ENCODE measurements around the gene NUMB.

The NUMB gene

DNA sequence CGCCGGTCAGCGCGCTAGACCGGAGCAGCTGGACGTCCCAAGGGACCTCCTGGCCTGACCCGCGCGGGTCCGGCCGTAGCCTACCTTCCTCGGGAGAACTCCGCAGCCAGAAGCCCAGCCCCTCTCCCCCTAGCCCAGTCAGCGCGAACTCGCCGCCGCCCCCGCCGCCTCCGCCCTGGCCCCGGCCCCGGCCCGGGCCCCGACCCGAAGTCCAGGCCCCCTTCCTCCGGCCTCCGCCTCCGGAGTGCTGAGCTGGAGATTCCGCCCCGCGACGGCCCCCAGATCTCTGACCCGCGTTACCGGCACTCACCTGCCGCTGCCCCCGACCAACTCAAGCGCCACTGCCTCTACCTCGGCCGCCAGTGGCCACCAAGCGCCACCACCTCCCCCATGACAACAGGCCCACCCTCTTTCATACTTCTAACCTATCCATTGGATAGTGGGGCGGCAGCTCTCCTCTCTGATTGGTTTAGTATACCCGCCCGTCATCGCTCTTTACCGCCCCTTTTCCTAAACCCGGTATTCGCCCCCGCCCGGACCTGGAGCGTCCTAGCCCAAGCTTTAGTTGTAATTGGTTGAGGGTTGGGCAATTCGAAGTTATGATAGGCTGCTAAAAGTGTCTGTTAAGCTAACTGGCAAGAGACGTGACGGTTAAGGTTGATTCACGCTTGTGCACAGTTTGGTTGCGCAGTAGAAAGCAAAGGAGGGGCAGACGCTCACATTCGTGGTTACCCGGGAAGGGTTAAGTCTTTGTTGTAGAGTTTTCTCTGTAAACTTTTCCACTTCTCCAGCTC, at the start of gene NUMB:
NUMB (minus strand) TSS at position 364 of the 794 bp plus-strand sequence. CDS start 102,795 bp downstream, outside the sequence.
- no peaks in the 10 kb centered on the region for H3K36me3 ChIP-seq (ENCODE audit: control insufficient read depth, low read depth, low read length)
- H3K9ac ChIP-seq (ENCODE audit: low read length): peak within 1 kb of the TSS; percentile 80
- peak within 1 kb of the TSS; percentile 77 for H3K4me3 ChIP-seq (ENCODE audit: low read length)
- no peaks in the 10 kb centered on the region for H3K9me3 ChIP-seq (ENCODE audit: control insufficient read depth, low read depth, low read length)
- no peaks in the 10 kb centered on the region for H3K27me3 ChIP-seq (ENCODE audit: control insufficient read depth, insufficient read depth, low read length)
- peaks cover 10% of the 10 kb centered on the region for H3K4me1 ChIP-seq (ENCODE audit: control insufficient read depth, low read depth, low read length)
- H3K27ac ChIP-seq (ENCODE audit: low read length): peak within 1 kb of the TSS; percentile 93

- Histone ChIP-seq H3K4me3 (ENCODE audit: low read length) (no peak overlapping the region), H3K36me3 (ENCODE audit: control insufficient read depth, low read depth, low read length) (peaks cover 3% of the 10 kb centered on the region), H3K27ac (ENCODE audit: low read length) (no peak overlapping the region), H3K9me3 (ENCODE audit: control insufficient read depth, low read depth, low read length) (no peaks in the 10 kb centered on the region), H3K9ac (ENCODE audit: low read length) (no peak overlapping the region), H3K27me3 (ENCODE audit: control insufficient read depth, insufficient read depth, low read length) (no peaks in the 10 kb centered on the region), H3K4me1 (ENCODE audit: control insufficient read depth, low read depth, low read length) (peaks cover 3% of the 10 kb centered on the region)
Observed at GRCh38 chr14:73503648-73504047, 45.3 kb upstream of the NUMB start.

DNA sequence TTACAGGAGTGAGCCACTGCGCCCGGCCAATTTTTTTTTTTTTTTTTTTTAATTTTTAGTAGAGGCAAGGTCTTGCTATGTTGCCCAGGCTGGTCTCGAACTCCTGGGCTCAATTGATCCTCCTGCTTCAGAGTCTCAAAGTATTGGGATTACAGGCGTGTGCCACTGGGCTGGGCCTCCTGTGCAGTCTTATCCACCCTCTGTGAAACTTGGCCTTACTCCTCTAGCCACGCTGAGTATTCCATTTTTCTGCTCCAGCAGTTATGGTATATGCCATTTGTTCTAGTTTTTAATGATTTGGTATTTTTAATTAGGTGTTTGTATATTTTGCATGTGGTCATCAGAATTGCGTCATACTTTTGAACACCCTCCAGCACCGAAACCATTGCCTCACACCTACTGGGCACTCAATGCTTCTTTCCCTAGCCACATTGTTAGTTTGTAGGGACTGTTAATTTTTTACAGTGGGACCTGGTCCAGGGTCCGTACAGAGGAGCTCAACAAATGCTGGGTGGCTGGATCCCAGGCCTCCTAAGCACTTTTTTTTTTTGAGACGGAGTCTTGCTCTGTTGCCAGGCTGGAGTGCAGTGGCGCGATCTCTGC, 43.8 kb upstream of the NUMB start:
- Histone ChIP-seq H3K36me3 (ENCODE audit: control insufficient read depth, low read depth, low read length) (peaks cover 3% of the 10 kb centered on the region), H3K27me3 (ENCODE audit: control insufficient read depth, insufficient read depth, low read length) (no peaks in the 10 kb centered on the region), H3K27ac (ENCODE audit: low read length) (no peak overlapping the region), H3K9me3 (ENCODE audit: control insufficient read depth, low read depth, low read length) (no peaks in the 10 kb centered on the region), H3K9ac (ENCODE audit: low read length) (no peak overlapping the region), H3K4me3 (ENCODE audit: low read length) (no peak overlapping the region), H3K4me1 (ENCODE audit: control insufficient read depth, low read depth, low read length) (peaks cover 2% of the 10 kb centered on the region)

GRCh38 chr14:73500360-73500759, 42.0 kb upstream of the NUMB start:
- Histone ChIP-seq H3K27ac (ENCODE audit: low read length) (no peak overlapping the region), H3K36me3 (ENCODE audit: control insufficient read depth, low read depth, low read length) (peaks cover 3% of the 10 kb centered on the region), H3K9me3 (ENCODE audit: control insufficient read depth, low read depth, low read length) (no peaks in the 10 kb centered on the region), H3K27me3 (ENCODE audit: control insufficient read depth, insufficient read depth, low read length) (no peaks in the 10 kb centered on the region), H3K4me3 (ENCODE audit: low read length) (no peak overlapping the region), H3K4me1 (ENCODE audit: control insufficient read depth, low read depth, low read length) (no peaks in the 10 kb centered on the region), H3K9ac (ENCODE audit: low read length) (no peak overlapping the region)

DNA sequence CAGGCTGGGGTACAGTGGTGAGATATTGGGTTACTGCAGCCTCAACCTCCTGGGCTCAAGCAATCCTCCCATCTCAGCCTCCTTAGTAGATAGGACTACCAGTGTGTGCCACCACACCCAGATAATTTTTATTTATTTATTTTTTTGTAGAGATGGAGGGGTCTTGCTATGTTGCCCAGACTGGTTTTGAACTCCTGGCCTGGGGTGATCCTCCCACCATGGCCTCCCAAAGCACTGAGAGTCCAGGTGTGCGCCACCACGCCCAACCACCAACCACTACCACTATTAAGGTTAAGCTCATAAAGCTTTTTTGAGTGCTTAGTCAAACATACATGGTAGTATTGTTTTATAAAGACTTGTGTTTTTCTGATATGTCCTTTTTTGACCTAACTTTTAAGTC, 36.2 kb upstream of the NUMB start:
- Histone ChIP-seq H3K9me3 (ENCODE audit: control insufficient read depth, low read depth, low read length) (no peaks in the 10 kb centered on the region), H3K36me3 (ENCODE audit: control insufficient read depth, low read depth, low read length) (no peaks in the 10 kb centered on the region), H3K27ac (ENCODE audit: low read length) (no peak overlapping the region), H3K9ac (ENCODE audit: low read length) (no peak overlapping the region), H3K27me3 (ENCODE audit: control insufficient read depth, insufficient read depth, low read length) (peaks cover 6% of the 10 kb centered on the region), H3K4me1 (ENCODE audit: control insufficient read depth, low read depth, low read length) (peaks cover 10% of the 10 kb centered on the region), H3K4me3 (ENCODE audit: low read length) (no peak overlapping the region)

GRCh38 chr14:73492670-73493069, 34.3 kb upstream of the NUMB start:
- Histone ChIP-seq H3K9ac (ENCODE audit: low read length) (no peak overlapping the region), H3K4me1 (ENCODE audit: control insufficient read depth, low read depth, low read length) (peaks cover 10% of the 10 kb centered on the region), H3K9me3 (ENCODE audit: control insufficient read depth, low read depth, low read length) (no peaks in the 10 kb centered on the region), H3K27me3 (ENCODE audit: control insufficient read depth, insufficient read depth, low read length) (peaks cover 6% of the 10 kb centered on the region), H3K4me3 (ENCODE audit: low read length) (peak overlapping the region; percentile 78), H3K27ac (ENCODE audit: low read length) (no peak overlapping the region), H3K36me3 (ENCODE audit: control insufficient read depth, low read depth, low read length) (no peaks in the 10 kb centered on the region)

DNA sequence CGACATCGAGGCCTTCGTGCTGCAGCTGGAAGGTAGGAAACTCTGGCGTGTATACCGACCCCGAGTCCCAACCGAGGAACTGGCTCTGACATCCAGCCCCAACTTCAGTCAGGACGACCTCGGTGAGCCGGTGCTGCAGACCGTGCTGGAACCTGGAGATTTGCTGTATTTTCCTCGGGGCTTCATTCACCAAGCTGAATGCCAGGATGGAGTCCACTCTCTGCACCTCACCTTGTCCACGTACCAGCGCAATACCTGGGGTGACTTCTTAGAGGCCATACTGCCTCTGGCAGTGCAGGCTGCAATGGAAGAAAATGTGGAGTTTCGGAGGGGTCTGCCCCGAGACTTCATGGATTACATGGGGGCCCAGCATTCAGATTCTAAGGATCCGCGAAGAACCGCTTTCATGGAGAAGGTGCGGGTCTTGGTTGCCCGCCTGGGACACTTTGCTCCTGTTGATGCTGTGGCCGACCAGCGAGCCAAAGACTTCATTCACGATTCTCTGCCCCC, 33.8 kb upstream of the NUMB start:
- peaks cover 6% of the 10 kb centered on the region for H3K27me3 ChIP-seq (ENCODE audit: control insufficient read depth, insufficient read depth, low read length)
- no peaks in the 10 kb centered on the region for H3K36me3 ChIP-seq (ENCODE audit: control insufficient read depth, low read depth, low read length)
- H3K9ac ChIP-seq (ENCODE audit: low read length): peak overlapping the region; percentile 60
- H3K27ac ChIP-seq (ENCODE audit: low read length): no peak overlapping the region
- H3K4me1 ChIP-seq (ENCODE audit: control insufficient read depth, low read depth, low read length): peaks cover 10% of the 10 kb centered on the region
- no peaks in the 10 kb centered on the region for H3K9me3 ChIP-seq (ENCODE audit: control insufficient read depth, low read depth, low read length)
- H3K4me3 ChIP-seq (ENCODE audit: low read length): peak overlapping the region; percentile 78

GRCh38 chr14:73491256-73492042, 33.1 kb upstream of the NUMB start:
- Histone ChIP-seq H3K9ac (ENCODE audit: low read length) (peak overlapping the region; percentile 60), H3K4me1 (ENCODE audit: control insufficient read depth, low read depth, low read length) (peaks cover 10% of the 10 kb centered on the region), H3K27me3 (ENCODE audit: control insufficient read depth, insufficient read depth, low read length) (peaks cover 6% of the 10 kb centered on the region), H3K27ac (ENCODE audit: low read length) (no peak overlapping the region), H3K4me3 (ENCODE audit: low read length) (peak overlapping the region; percentile 78), H3K36me3 (ENCODE audit: control insufficient read depth, low read depth, low read length) (no peaks in the 10 kb centered on the region), H3K9me3 (ENCODE audit: control insufficient read depth, low read depth, low read length) (no peaks in the 10 kb centered on the region)

DNA sequence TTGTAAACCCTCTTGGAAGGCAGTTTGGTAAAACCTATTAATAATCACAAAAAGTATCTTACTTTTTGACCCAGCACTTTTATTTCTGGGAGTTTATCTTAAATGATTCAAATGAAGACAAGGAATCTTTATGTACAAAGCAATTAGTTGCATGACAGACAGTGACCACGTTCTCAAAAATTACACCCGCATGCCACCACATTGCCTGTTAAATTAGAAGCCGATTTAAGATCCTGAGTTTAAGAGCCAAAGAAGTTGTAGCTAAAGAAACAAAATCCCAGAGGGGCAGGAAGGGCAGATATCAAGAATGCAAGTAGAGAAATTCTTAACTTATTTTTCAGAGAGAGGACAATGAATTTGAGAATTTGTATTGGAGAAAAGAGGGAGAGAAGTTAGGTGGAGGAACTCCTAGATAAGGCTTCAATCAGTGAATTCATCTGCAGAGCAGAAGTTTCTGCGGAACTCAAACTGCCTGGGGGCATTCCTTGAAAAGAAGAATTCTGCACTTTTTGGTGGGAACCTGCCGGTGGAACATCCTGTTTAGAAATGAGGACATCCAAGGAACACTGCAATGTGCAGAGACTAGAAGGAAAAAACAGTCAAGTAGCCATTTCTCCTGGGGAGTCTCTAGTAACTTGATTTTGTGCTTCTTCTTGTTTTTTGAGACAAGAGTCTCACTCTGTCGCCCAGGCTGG, 31.3 kb upstream of the NUMB start:
- Histone ChIP-seq H3K9ac (ENCODE audit: low read length) (no peak overlapping the region), H3K4me1 (ENCODE audit: control insufficient read depth, low read depth, low read length) (peaks cover 10% of the 10 kb centered on the region), H3K27me3 (ENCODE audit: control insufficient read depth, insufficient read depth, low read length) (peaks cover 6% of the 10 kb centered on the region), H3K9me3 (ENCODE audit: control insufficient read depth, low read depth, low read length) (no peaks in the 10 kb centered on the region), H3K27ac (ENCODE audit: low read length) (no peak overlapping the region), H3K36me3 (ENCODE audit: control insufficient read depth, low read depth, low read length) (no peaks in the 10 kb centered on the region), H3K4me3 (ENCODE audit: low read length) (no peak overlapping the region)

DNA sequence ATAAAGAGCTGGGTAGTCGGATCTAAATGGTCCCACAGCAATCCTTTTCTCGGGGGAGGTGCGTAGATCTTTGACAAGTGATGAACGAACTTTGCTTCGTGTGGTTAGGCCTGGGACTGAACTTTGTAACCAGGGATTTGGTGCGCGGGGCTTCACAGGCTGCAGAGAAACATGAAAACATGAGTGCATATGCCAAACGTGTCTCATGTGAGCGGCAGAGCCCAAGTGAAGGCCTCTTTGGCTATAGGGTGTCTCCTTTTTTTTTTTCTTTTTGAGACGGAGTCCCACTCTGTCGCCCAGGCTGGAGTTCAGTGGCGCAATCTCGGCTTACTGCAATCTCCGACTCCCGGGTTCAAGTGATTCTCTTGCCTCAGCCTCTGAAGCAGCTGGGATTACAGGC, 20.3 kb upstream of the NUMB start:
- no peaks in the 10 kb centered on the region for H3K36me3 ChIP-seq (ENCODE audit: control insufficient read depth, low read depth, low read length)
- H3K27ac ChIP-seq (ENCODE audit: low read length): no peak overlapping the region
- no peak overlapping the region for H3K9ac ChIP-seq (ENCODE audit: low read length)
- H3K4me1 ChIP-seq (ENCODE audit: control insufficient read depth, low read depth, low read length): no peaks in the 10 kb centered on the region
- no peaks in the 10 kb centered on the region for H3K9me3 ChIP-seq (ENCODE audit: control insufficient read depth, low read depth, low read length)
- no peaks in the 10 kb centered on the region for H3K27me3 ChIP-seq (ENCODE audit: control insufficient read depth, insufficient read depth, low read length)
- no peak overlapping the region for H3K4me3 ChIP-seq (ENCODE audit: low read length)
